ENCODE results near the gene NACAD.
"Not testable (repeated sequence)": the region's sequence is repeated elsewhere in the genome, so short reads cannot be mapped to it uniquely, and the experiment has no call there.

NACAD gene

GRCh38 chr7:45117582-45117981 is 28.8 kb upstream of the NACAD start:
- DNase-seq (ENCODE audit: low read depth), result no peak

- DNase-seq (ENCODE audit: low read depth), result no peak
Observed at GRCh38 chr7:45116048-45116447, 27.3 kb upstream of the NACAD start.

GRCh38 chr7:45114926-45115325 is 26.2 kb upstream of the NACAD start:
- DNase-seq (ENCODE audit: low read depth), result no peak

- DNase-seq (ENCODE audit: low read depth), result not testable (repeated sequence)
Observed at GRCh38 chr7:45114257-45114656, 25.5 kb upstream of the NACAD start.

- no peak for DNase-seq (ENCODE audit: low read depth)
Observed at GRCh38 chr7:45112648-45113047, 23.9 kb upstream of the NACAD start.

- DNase-seq (ENCODE audit: low read depth), result peak; percentile 89
Observed at GRCh38 chr7:45111298-45112223, 22.8 kb upstream of the NACAD start, which contains the start of gene TBRG4. TBRG4 (minus strand) TSS chr7:45111697; CDS start chr7:45109237, 2,460 bp downstream.

GRCh38 chr7:45108863-45109262 is 20.1 kb upstream of the NACAD start:
- DNase-seq (ENCODE audit: low read depth), result no peak

GRCh38 chr7:45107356-45107755 is 18.6 kb upstream of the NACAD start:
- no peak for DNase-seq (ENCODE audit: low read depth)

- no peak for DNase-seq (ENCODE audit: low read depth)
Observed at GRCh38 chr7:45106820-45107219, 18.1 kb upstream of the NACAD start.

GRCh38 chr7:45105588-45106188 is 16.9 kb upstream of the NACAD start:
- no peak for DNase-seq (ENCODE audit: low read depth)

GRCh38 chr7:45104844-45105587 is 16.2 kb upstream of the NACAD start:
- DNase-seq (ENCODE audit: low read depth), result no peak

- DNase-seq (ENCODE audit: low read depth), result no peak
Observed at GRCh38 chr7:45103958-45104843, 15.4 kb upstream of the NACAD start.

GRCh38 chr7:45102785-45103712 is 14.3 kb upstream of the NACAD start:
- no peak for DNase-seq (ENCODE audit: low read depth)

- no peak for DNase-seq (ENCODE audit: low read depth)
Observed at GRCh38 chr7:45101748-45102147, 13.0 kb upstream of the NACAD start.

GRCh38 chr7:45100761-45101480 is 12.2 kb upstream of the NACAD start:
- DNase-seq (ENCODE audit: low read depth), result no peak

- DNase-seq (ENCODE audit: low read depth), result no peak
Observed at GRCh38 chr7:45099891-45100760, 11.4 kb upstream of the NACAD start.

- no peak for DNase-seq (ENCODE audit: low read depth)
Observed at GRCh38 chr7:45098983-45099839, 10.4 kb upstream of the NACAD start.

GRCh38 chr7:45092931-45093235 is 4.1 kb upstream of the NACAD start:
- no peak for DNase-seq (ENCODE audit: low read depth)
